T1000 (cell line): ENCODE measurements around the gene DNASE1L1.
A peak's percentile ranks its signal among the peaks of the same experiment; 100 is the strongest.
"Not testable (repeated sequence)": the region's sequence is repeated elsewhere in the genome, so short reads cannot be mapped to it uniquely, and the experiment has no call there.

Experiments
- DNase-seq: peaks from one replicate; lab custom pipeline; 2025; ENCODE audit warnings: mixed read lengths; lab: John Stamatoyannopoulos, UW

Gene DNASE1L1

DNA sequence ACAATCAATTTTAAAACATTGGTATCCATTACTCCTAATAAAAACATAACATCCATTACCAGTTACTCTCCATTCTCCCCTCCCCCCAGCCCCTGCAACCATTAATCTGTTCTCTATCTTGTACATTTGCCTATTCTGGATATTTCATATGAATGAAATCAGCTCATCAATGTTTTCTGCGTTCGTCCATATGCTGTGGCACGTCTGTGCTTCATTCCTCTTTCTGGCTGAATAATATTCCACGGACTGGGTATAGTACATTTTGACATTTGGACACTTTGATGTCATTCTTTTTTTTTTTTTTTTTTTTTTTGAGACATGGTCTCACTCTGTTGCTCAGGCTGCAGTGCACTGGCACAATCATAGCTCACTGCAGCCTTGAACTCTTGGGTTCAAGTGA, 5.2 kb downstream of the DNASE1L1 start:
- DNase-seq, result no peak

DNA sequence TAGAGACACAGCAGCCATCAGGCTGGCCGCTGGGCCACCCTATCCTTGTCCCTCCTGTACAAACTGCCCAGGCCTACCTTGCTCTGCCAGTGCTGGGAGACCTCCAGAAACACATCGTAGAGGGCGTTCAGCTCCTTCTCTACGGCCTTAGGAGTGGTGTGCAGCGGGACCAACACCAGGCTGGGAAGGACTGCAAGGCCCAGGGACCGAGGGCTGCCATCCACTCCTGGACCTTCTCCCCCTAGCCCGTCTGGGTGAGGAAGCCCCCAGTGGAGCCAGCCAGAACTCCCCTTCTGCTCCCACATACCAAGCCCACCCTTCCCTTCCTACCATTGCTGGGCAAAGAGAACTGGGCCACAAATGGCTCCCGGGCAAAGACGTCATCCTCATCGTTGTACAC, 5.9 kb downstream of the DNASE1L1 start:
- DNase-seq, result no peak

DNA sequence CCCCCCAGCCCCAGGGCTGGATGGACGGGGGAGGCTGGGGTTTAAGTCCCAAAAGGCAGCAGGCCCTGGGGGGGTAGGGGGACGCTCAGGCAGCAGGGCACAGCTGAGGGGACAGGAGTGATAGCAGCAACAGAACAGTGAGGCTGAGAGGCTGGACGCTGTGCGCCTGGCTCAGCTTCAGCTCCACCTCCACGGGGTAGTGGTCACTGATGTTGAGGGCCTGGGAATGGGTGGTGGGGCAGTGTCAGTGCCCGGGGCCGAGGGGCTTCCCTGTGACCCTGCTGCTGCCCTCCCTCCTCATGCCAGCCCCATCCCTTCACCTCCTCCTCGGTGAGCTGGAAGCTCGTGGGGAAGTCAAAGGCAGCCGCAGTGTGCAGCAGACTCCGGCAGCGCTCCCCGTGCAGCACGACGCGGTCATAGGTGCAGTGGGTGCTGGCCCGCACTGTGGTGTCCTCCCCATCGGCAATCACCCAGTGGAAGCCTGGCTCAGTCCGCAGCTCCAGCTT, 6.4 kb downstream of the DNASE1L1 start:
- no peak for DNase-seq

DNA sequence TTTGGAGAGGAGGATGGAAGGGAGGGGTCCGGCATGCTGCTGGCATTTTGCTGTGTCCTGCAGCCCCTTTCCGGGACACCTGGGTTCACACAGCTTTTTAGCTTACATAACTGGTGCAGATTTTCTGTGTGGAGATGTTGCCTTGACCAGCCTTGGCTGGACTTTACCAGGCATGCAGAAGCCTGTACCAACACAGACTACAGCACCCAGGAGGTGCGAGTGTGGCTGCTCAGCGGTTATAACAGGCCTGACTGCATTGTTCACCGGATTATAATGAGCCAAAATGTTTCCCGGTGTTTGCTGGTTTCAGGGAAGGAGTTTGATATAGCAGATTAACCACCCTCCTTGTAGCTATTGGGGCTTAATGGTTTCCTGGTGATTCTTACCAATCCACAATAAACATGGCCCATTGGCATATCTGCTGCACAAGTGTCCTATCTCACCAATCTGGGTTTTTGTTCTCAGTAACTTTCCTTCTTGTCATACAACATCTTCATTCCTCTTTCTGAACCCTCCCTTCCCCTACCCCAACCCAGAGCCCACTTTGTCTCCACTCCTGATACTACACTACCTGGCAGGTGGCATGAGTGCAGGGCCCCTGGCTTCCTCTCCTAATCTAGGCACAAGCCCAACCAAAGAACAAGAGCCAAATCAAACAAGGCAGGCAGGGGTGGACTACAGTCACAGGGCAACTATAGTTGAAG, 7.0 kb downstream of the DNASE1L1 start:
- DNase-seq, result no peak

DNA sequence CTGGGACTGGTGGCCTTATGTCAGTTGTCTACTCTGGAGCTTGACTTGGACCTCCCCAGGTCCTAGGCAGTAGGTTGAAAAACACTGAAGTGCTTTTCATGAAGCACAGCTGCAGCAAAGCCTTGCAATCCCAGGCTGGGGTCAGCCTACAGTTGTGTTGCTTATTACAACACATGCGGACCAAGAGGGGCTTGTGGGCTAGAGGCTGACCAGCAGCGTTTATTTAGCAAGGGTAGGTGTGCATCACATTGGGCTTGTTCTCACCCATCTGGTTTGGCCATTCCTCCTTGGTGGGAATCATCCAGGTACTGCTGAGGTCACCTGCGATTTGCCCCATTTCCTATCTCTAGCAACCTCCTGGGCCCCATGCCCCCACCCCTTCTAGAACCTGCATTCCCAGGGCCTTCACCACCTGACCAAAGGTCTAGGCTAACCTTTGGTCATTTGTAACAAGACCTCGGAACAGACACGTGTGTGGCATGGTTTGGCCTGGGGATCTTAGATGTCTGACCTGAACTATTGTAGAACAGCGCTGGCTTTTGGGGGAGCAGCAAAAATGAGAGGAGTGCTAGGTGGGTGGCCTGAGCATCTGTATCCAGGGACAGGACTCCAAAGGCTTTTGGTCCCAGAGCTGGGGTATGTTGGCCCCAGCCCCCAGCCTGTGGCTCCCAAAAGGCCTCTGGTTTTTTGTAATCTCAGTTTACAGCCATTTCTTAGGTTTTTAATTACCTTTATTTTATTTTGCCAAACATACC, 7.8 kb downstream of the DNASE1L1 start:
- DNase-seq, result no peak

DNA sequence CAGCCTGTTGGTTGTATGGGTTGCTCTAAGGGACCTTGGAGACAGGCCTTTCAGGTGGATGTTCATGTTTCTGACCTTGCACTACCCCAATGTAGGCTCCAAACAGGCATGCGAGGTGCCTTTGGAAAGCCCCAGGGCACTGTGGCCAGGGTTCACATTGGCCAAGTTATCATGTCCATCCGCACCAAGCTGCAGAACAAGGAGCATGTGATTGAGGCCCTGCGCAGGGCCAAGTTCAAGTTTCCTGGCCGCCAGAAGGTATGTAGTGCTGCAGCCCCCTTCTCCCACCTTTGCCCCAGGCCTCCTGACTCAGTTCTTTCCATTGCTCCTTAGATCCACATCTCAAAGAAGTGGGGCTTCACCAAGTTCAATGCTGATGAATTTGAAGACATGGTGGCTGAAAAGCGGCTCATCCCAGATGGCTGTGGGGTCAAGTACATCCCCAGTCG, 8.7 kb downstream of the DNASE1L1 start:
- not testable (repeated sequence) for DNase-seq

DNA sequence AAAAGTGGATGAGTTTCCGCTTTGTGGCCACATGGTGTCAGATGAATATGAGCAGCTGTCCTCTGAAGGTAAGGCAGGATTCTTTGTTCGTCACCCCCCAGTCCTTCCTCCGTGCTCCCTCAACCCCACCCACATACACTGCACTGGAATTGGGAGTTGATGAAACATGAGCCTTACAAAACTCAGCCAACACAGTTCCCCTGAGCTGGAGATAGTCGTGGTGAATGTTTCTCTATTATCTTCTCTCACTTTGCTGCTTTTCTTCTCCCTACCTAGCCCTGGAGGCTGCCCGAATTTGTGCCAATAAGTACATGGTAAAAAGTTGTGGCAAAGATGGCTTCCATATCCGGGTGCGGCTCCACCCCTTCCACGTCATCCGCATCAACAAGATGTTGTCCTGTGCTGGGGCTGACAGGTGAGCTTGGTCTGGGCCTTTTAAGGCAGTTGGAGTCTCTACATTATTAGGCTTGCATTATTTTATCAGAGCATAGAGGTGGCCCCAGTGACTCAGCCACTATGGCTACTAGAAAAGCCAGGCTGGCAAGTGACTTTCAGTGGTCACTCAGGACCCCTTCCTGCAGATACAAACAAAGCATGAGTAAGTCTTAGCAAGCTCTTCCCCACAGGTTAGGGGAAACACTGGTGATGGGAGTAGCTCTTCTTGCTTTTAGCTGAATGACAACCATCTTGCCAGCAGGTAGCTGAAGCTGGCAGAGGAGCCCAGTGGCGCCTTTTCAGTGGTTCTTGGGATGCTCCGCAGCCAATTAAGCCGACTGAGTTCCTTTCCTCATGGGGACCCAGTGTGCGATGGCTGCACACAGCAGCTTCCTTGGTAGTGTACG, 9.3 kb downstream of the DNASE1L1 start:
- no peak for DNase-seq

DNA sequence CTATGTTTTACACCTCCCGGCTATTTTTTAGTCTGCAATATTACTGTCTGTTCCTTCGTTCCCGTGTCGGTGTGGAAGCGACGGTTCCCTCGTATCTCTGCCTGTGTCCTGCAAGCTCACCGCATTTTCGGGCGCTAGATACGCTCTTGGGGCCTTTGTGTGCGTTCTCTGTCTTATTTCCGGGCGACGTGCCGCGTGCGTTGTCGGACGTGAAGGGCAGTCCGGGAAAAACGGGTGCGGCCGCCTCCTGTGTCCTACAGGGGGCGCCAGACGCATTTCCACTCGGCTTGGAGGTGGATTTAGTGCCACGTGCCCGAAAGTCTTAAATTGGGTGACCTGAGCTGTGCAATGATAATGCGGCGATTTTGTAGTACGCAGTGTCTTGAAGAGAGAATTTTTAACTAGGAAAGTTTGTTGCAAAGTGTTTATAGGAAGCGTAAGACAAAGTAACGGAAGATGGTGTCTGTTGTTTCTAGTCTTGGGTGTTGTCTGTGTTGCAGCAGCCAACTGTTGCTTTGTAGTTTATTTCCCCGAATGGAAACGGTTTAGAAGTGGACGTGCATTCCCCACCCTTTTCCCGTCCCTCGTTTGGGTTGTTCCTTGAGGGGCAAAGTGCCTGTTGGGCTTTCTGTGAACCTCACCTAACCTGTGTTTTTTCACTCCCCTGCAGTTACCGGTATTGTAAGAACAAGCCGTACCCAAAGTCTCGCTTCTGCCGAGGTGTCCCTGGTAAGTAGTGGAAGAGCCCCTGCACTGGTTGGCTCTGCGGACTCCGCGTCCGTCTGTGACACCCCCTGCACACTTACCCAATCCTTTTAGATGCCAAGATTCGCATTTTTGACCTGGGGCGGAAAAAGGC, 10.2 kb downstream of the DNASE1L1 start:
- no peak for DNase-seq

DNA sequence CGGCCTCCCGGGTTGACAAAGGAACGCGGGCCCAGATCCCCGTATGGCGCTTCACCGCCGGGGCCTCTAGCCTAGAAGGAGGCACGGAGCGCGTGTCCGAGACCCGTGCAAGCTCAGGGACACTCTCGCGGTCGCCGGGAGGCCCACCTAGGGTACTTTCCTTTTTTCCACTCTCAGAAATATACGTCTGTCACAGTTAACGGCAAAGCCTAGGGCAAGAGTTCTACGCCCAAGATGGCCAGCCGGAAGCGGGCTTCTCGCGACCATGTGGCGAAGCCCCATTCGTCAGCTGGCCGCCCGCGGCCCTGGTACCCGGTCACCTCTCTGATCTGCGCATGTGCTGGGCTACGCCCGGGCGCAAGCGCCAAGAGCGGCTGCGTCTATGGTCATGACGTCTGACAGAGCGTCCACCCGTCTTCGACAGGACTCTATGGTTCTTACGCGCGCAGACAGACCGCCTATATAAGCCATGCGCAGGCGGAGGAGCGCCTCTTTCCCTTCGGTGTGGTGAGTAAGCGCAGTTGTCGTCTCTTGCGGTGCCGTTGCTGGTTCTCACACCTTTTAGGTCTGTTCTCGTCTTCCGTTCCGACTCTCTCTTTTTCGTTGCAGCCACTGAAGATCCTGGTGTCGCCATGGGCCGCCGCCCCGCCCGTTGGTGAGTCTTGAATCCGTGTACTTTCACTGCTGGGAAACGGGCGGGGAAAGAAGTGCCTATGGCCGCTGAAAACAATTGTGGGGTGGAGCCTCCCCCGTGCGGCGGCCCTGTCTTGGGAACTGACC, 11.0 kb downstream of the DNASE1L1 start, which contains the start of gene RPL10:
RPL10 (plus strand) TSS at position 490 of the 780 bp plus-strand sequence; CDS start at position 633, 143 bp downstream.
- peak; percentile 87 for DNase-seq

DNA sequence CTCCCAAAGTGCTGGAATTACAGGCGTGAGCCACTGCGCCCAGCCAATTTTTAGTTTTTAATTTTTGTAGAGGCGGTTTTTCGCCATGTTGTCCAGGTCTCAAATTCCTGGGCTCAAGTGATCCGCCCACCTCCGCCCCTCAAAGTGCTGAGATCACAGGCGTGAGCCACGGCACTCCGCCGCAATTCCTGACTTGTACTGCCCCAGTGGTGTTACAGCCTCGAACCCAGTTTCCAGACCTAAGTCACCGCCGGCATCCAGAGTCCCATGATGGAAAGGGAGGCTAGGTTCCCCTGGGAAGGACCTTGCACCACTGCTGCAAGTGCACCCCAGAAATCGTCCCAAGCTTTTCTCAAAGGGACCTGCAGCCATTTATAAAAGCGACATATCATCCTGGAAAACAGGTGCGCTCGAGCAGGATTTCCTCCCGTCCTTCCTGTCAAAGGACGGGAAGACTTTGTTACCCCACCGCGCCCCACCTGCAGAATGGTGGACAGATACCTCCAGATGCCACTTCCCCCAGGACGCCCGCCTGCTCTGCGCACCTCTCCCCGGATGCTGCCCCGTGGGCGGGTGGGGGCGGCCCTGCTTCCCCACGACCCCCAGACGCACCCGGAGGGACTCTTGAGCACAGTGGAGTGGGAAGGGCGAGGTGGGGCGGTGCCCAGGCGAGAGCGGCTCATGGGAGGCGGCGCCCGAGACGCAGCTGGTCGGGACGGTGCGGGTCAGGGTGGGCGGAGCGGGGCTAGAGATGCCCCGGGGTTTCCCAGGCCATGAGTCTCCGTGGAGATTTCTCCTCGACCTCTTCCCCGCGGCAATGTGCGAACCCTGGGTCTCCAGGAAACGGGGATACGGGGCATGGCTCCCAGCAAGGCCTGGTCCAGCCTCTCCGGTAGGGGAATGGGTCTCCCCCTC, 11.8 kb downstream of the DNASE1L1 start:
- DNase-seq, result peak; percentile 18

DNA sequence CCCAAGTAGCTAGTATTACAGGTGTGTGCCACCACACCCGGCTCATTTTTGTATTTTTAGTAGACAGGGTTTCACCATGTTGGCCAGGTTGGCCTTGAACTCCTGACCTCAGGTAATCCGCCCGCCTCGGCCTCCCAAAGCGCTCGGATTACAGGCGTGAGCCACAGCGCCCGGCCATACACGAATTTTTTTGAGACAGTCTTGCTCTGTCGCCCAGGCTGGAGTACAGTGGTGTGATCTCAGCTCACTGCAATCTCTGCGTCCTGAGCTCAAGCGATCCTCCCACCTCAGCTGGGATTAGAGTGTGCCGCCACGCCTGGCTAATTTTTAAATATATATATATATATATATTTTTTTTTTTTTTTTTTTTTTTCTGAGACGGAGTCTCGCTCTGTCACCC, 12.7 kb downstream of the DNASE1L1 start:
- not testable (repeated sequence) for DNase-seq

DNA sequence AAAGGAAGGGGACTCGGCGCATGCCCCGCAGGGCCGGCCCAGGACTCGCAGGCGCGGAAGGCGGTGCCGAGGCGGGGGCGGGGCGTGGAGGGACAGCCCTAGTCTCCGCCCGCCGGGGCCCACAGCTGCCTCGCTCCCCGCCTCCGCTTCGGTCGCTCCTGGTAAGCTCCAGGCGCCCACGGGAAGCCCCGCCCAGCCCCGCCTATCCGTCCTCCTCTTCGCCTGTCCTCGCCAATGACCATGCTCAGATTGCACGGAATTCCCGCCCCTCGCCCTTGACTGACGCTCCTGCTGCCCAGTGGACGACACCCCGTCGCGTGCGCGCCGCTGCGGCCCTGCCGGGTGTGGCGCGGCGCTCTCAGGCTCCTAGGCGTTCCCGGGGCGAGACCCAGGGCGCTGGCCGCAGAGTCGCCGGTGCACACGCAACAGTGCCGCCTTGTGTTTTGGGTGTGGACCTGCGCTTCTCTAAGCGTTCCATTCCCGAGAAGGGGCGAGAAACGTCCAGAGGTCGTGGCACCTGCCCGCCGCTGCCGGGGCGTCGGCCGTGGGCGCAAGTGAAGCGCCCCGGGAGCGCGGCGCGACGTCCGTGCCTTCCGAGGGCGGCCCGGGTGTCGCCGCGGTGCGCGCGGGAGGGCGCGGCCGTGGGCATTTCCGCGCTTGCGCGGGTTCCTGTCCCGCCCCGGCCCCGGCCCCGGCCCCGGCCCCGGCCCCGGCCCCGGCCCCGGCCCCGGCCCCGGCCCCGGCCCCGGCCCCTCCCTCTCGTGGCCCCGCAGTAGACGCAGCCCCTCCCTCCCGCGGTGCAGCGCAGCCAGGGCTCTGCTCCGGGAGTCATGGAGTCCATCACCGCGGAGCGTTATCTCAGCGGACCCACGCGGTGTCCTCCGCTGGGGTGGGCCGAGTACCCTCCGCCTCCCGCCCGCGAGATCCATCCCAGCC, 19.0 kb downstream of the DNASE1L1 start:
- not testable (repeated sequence) for DNase-seq

DNA sequence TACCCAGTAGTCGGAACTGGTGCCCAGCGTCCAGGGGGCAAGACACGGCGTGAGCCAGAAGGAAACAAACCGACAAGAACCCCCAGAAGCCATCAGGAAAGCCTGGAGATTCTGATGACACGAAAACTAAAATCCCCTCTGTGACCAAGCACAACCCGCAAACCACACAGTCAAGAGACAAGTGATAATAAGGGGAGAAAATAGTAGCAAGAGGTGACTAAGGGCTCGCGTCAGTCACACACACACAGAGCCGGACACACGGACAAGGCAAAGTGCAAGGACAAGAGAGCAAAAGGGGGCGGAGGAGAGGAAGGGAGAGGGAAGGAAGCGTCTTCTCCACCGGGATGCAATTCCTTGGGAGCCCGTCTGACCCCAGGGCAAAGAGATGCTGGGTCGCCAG, 20.4 kb downstream of the DNASE1L1 start:
- DNase-seq, result not testable (repeated sequence)

DNA sequence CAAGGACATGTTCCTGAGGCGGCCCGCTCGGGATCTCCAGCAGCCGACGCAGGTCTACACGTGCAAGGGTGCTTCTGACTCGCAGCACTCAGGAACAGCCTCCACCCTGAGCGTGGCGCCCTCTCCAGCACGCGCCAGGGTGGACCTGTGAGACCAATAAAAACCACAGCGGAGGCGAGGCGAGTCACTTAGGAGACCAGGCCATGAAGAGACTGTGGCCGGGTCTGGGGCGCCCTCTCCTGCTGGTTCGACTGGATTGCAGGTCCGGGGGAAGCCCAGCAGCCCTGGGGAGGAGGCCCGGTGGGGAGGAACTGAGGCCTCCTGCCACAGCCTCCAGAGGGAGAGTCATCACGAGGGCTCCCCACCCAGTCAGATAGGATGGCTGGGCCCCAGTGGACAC, 21.0 kb downstream of the DNASE1L1 start:
- DNase-seq, result not testable (repeated sequence)

DNA sequence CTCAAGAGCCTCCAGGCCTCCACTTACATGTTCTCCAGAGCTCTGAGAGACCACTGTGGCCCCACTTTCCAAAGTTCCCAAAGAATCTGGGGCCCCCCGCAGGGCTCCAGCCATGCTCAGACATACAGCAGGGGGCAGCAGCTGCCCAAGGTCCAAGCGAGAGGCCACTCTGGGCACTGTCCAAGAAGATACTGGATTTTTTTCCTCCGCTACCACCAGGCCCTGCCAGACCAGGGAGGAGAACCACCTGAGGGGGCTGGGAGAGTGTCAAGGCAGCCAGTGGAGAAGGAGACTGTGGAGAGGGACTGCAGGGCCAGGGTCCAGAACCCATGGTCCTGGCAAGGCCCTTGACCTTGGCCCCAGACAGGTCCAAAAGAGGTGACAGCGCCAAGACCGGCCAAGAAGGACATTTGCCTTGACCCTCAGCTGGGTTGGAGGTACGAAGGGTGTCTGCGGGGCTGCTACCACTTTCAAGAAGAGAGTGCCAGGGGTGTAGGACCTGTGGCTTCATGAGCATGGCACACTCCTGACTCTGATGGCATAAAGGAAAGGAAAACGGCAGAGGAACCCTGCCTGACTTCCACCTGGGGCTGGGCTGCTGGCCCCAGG, 24.7 kb downstream of the DNASE1L1 start:
- DNase-seq, result no peak

DNA sequence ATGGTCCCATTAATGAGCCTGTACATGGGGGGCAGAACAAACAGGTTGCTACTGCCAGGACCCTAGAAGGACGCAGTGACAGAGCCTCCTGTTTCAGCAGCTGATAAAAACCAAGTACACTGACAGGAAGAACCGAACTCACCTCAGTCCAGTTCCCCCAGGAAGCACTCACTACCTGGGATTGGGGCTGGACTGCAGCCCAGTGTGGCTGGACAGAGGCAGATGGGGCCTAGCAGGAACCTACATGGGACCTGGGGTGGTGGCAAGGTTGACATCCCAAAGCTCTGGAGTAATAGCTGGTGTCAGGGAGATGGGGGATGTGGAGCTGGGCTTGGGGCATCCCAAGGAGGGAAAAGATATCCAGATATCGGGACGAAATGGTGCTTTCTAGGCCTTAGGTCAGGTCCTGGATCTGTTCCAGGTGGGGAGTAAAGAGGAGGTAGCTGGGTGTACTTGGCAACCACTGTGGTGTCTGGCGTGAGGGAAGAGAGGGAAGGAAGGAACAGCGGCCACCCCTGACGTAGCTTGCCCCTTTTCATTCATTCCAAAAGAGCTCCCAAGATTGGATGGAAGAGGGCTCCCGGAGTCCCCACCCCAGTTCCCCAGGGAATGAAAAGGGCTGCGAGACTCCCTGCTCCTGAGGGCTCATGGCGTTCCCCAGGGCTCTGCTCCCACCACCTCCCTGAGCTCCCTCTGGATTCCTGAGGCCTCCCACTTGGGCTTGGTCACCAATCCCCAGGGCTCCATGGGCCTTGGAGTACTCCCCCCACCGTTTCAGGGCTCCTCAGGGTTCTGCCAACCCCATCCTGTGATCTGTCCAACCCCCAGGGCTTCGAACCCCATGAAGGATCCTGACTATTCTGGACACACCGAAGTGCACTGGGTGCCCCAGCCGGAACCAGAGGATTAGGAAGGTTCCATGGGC, 25.4 kb downstream of the DNASE1L1 start:
- no peak for DNase-seq
